Neutrophil (primary cell): ENCODE results near the gene MGAM2.

Source experiments
- H3K27ac ChIP-seq: fragments of 200-600 bp; sonication (generic); 2 replicates; pipeline ENCODE4 v1.5.1; 2016; ENCODE audit warnings: mild to moderate bottlenecking, moderate library complexity
- H3K27me3 ChIP-seq: fragments of 200-600 bp; sonication (generic); 2 replicates; pipeline ENCODE4 v1.6.0; 2016; ENCODE audit warnings: mild to moderate bottlenecking
- H3K36me3 ChIP-seq: fragments of 200-600 bp; sonication (generic); 2 replicates; pipeline ENCODE4 v1.5.1; 2017
- H3K4me1 ChIP-seq, 2 experiments: fragments of 200-600 bp in 1 of 2; sonication (generic) in 1 of 2; 1 replicate in 1 of 2; 2 replicates in 1 of 2; pipeline versions ENCODE4 v1.5.1 to v1.6.1; 2013 to 2016; ENCODE audit warnings: low read depth in 1 of 2, low read length in 1 of 2, mild to moderate bottlenecking in 1 of 2, moderate library complexity in 1 of 2; ENCODE audit not compliant: control insufficient read depth in 1 of 2, insufficient read depth in 1 of 2
- H3K4me3 ChIP-seq, 2 experiments: fragments of 200-600 bp in 1 of 2; sonication (generic) in 1 of 2; 1 replicate in 1 of 2; 2 replicates in 1 of 2; pipeline ENCODE4 v1.5.1; 2013 to 2016; ENCODE audit warnings: low read depth in 1 of 2, low read length in 1 of 2, mild to moderate bottlenecking in 1 of 2, moderate library complexity in 1 of 2
- H3K9me3 ChIP-seq: fragments of 200-600 bp; sonication (generic); 2 replicates; pipeline ENCODE4 v1.5.1; 2016
- CTCF ChIP-seq: fragments of 200-600 bp; sonication (generic); IDR thresholded peaks from 2 replicates; pipeline ENCODE4 v1.5.1; 2016; ENCODE audit warnings: antibody characterized with exemption

The MGAM2 gene

GRCh38 chr7:142196066-142196840 lies 84.7 kb downstream of the MGAM2 start:
- Histone ChIP-seq H3K4me1 (no peaks in the 10 kb centered on the region), H3K27ac (no peak overlapping the region), H3K9me3 (no peaks in the 10 kb centered on the region), H3K36me3 (peaks cover 10% of the 10 kb centered on the region), H3K27me3 (peaks cover 18% of the 10 kb centered on the region), H3K4me3 (no peak overlapping the region)
- TF ChIP-seq CTCF: no peak

- no peak overlapping the region for H3K27ac ChIP-seq
Measured at GRCh38 chr7:142200206-142200605, 88.7 kb downstream of the MGAM2 start.

GRCh38 chr7:142228537-142229104 lies 117.1 kb downstream of the MGAM2 start:
- Histone ChIP-seq H3K9me3 (no peaks in the 10 kb centered on the region), H3K27me3 (peaks cover 8% of the 10 kb centered on the region)
- TF ChIP-seq CTCF: no peak

More at GRCh38 chr7:142200206-142200605, 88.7 kb downstream of the MGAM2 start:
- no peak for TF ChIP-seq CTCF
- Histone ChIP-seq H3K4me1 (no peaks in the 10 kb centered on the region), H3K4me3 (no peak overlapping the region), H3K9me3 (no peaks in the 10 kb centered on the region), H3K27me3 (no peaks in the 10 kb centered on the region), H3K36me3 (peaks cover 10% of the 10 kb centered on the region)

GRCh38 chr7:142231716-142232115 lies 120.2 kb downstream of the MGAM2 start:
- no peak for TF ChIP-seq CTCF
- Histone ChIP-seq H3K4me3 (no peak overlapping the region), H3K27ac (no peak overlapping the region), H3K36me3 (no peaks in the 10 kb centered on the region), H3K9me3 (no peaks in the 10 kb centered on the region), H3K27me3 (peaks cover 8% of the 10 kb centered on the region), H3K4me1 (no peaks in the 10 kb centered on the region)

More at GRCh38 chr7:142228537-142229104, 117.1 kb downstream of the MGAM2 start:
- Histone ChIP-seq H3K4me3 (no peak overlapping the region), H3K4me1 (no peaks in the 10 kb centered on the region), H3K27ac (no peak overlapping the region), H3K36me3 (no peaks in the 10 kb centered on the region)

- no peaks in the 10 kb centered on the region for H3K4me1 ChIP-seq
- no peaks in the 10 kb centered on the region for H3K36me3 ChIP-seq
- no peaks in the 10 kb centered on the region for H3K9me3 ChIP-seq
- no peak overlapping the region for H3K27ac ChIP-seq
- no peak overlapping the region for H3K4me3 ChIP-seq
- TF ChIP-seq CTCF: no peak
- H3K27me3 ChIP-seq: no peaks in the 10 kb centered on the region
Measured at GRCh38 chr7:142240546-142240945, 129.0 kb downstream of the MGAM2 start.
